Measurements from ENCODE around the gene PIGU. TPM values are rescaled to one million over a fixed set of nuclear protein-coding genes. Genes with fewer than 3 reads are reported as not detected.

PIGU gene
- total and polyA plus RNA-seq, 2 of the 13 experiments (the other 11 are each of a cell fraction or from before 2014, with no cell fraction given), result 45.5 to 231 TPM

DNA sequence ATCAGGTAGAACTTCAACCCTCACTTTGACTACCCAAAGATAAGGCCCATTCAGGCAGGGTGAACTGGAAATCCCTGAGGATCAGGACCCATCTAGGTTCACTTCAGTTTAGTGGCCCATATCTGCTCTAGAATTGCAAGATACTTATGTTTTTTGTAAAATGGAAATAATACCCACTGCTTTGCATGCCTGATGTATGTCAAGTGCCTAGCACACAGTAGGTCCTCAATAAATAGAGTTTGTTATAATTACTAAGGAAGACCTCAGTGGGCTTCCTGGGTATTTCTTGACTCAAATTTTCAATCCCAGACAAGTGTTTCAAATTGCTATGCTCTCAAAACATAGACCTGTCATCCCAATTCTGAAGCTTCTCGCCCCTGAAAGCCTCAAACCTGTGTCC, 32.5 kb downstream of the PIGU start:
- Histone ChIP-seq H3K27ac (ENCODE audit: extremely low read length, insufficient read depth, low read length) (no peak overlapping the region), H4K20me1 (ENCODE audit: insufficient read depth, low read length) (no peaks in the 10 kb centered on the region), H3K9ac (ENCODE audit: insufficient read depth, low read depth, low read length) (no peak overlapping the region), H3K79me2 (ENCODE audit: insufficient read depth, low read length) (no peaks in the 10 kb centered on the region), H3K27me3 (ENCODE audit: control insufficient read depth in 1 of 2, insufficient read depth in 2 of 2, low read length in 2 of 2) (no peaks in the 10 kb centered on the region), H2AFZ (ENCODE audit: low read length) (no peak overlapping the region), H3K36me3 (replicated peaks in 1 of 2; ENCODE audit: control insufficient read depth in 1 of 2, insufficient read depth in 2 of 2, low read length in 2 of 2) (peaks cover 11 to 32% of the 10 kb centered on the region in 2 experiments), H3K4me1 (ENCODE audit: insufficient read depth, low read length) (peaks cover 22% of the 10 kb centered on the region), H3K4me2 (ENCODE audit: low read depth, low read length) (no peak overlapping the region), H3K9me3 (ENCODE audit: low read length) (no peaks in the 10 kb centered on the region), H3K4me3 (replicated peaks in 1 of 3; ENCODE audit: insufficient read depth in 1 of 3, low read depth in 2 of 3, low read length in 3 of 3) (no peak overlapping the region)
- no peak for DNase-seq (ENCODE audit: low spot score)
- TF ChIP-seq, protein P1, sequence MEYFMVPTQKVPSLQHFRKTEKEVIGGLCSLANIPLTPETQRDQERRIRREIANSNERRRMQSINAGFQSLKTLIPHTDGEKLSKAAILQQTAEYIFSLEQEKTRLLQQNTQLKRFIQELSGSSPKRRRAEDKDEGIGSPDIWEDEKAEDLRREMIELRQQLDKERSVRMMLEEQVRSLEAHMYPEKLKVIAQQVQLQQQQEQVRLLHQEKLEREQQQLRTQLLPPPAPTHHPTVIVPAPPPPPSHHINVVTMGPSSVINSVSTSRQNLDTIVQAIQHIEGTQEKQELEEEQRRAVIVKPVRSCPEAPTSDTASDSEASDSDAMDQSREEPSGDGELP (IDR thresholded peaks at IDR 0.05; ENCODE audit: borderline replicate concordance, low read depth), result no peak
- TF ChIP-seq ZNF879 (CRISPR knock-in tag; IDR thresholded peaks at IDR 0.05) (no peak), SNAI1 (CRISPR knock-in tag; IDR thresholded peaks at IDR 0.05; ENCODE audit: borderline replicate concordance) (no peak), SATB2 (CRISPR knock-in tag; IDR thresholded peaks at IDR 0.05) (no peak), ZKSCAN1 (IDR thresholded peaks at IDR 0.05; ENCODE audit: low read length) (peak; percentile 92)
- no TSS peak for BruUV-seq (replicated peaks)
- ATAC-seq, result no peak
- WGBS (ENCODE audit: low lambda C conversion rate), result 100% methylated on average over 1 of the region's 1 CpG
- FAIRE-seq, result no peak
- in situ Hi-C loops (cut with HindIII; ENCODE audit: extremely low pct_ligation_motif_present, low pct_unique_long_range_greater_than_20kb) (no loop called here), intact Hi-C loops (cut with micrococcal nuclease; ENCODE audit: unreplicated experiment) (no loop called here)
- ChIA-PET POLR2A (interaction anchor here (0.7 kb wide), 2 partner anchors 23 to 30 kb away, joined by 3 to 4 read pairs; no protein-coding TSS in a partner anchor), CTCF (ENCODE audit: low intra/inter-chr PET ratio, low total read pairs) (no interaction called here)

GRCh38 chr20:34643928-34644327, 33.0 kb downstream of the PIGU start:
- Histone ChIP-seq H3K36me3 (replicated peaks in 1 of 2; ENCODE audit: control insufficient read depth in 1 of 2, insufficient read depth in 2 of 2, low read length in 2 of 2) (peaks cover 11 to 32% of the 10 kb centered on the region in 2 experiments), H3K79me2 (ENCODE audit: insufficient read depth, low read length) (no peaks in the 10 kb centered on the region), H3K4me1 (ENCODE audit: insufficient read depth, low read length) (peaks cover 25% of the 10 kb centered on the region), H3K9me3 (ENCODE audit: low read length) (no peaks in the 10 kb centered on the region), H3K4me2 (ENCODE audit: low read depth, low read length) (no peak overlapping the region), H4K20me1 (ENCODE audit: insufficient read depth, low read length) (no peaks in the 10 kb centered on the region), H2AFZ (ENCODE audit: low read length) (no peak overlapping the region), H3K27ac (ENCODE audit: extremely low read length, insufficient read depth, low read length) (no peak overlapping the region), H3K27me3 (ENCODE audit: control insufficient read depth in 1 of 2, insufficient read depth in 2 of 2, low read length in 2 of 2) (no peaks in the 10 kb centered on the region), H3K9ac (ENCODE audit: insufficient read depth, low read depth, low read length) (no peak overlapping the region), H3K4me3 (replicated peaks in 1 of 3; ENCODE audit: insufficient read depth in 1 of 3, low read depth in 2 of 3, low read length in 3 of 3) (no peak overlapping the region)
- BruUV-seq (replicated peaks), result no TSS peak
- CTCF ChIA-PET (ENCODE audit: low intra/inter-chr PET ratio, low total read pairs), result no interaction called here
- POLR2A ChIA-PET, result interaction anchor here (0.6 to 1.4 kb wide), 3 partner anchors 11 to 30 kb away, joined by 3 to 4 read pairs (median 4); no protein-coding TSS in a partner anchor
- in situ Hi-C loops (cut with HindIII; ENCODE audit: extremely low pct_ligation_motif_present, low pct_unique_long_range_greater_than_20kb), result no loop called here
- TF ChIP-seq ZNF552 (CRISPR knock-in tag; IDR thresholded peaks at IDR 0.05; ENCODE audit: borderline replicate concordance), result no peak
- TF ChIP-seq TGIF2 (CRISPR knock-in tag; IDR thresholded peaks at IDR 0.05), result no peak
- TF ChIP-seq, protein P2, sequence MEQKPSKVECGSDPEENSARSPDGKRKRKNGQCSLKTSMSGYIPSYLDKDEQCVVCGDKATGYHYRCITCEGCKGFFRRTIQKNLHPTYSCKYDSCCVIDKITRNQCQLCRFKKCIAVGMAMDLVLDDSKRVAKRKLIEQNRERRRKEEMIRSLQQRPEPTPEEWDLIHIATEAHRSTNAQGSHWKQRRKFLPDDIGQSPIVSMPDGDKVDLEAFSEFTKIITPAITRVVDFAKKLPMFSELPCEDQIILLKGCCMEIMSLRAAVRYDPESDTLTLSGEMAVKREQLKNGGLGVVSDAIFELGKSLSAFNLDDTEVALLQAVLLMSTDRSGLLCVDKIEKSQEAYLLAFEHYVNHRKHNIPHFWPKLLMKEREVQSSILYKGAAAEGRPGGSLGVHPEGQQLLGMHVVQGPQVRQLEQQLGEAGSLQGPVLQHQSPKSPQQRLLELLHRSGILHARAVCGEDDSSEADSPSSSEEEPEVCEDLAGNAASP (CRISPR knock-in tag; IDR thresholded peaks at IDR 0.05; ENCODE audit: borderline replicate concordance), result no peak
- no peak for TF ChIP-seq ZNF180 (CRISPR knock-in tag; IDR thresholded peaks at IDR 0.05; ENCODE audit: borderline replicate concordance, low read depth)
- no peak for TF ChIP-seq ZNF143 (CRISPR knock-in tag; IDR thresholded peaks at IDR 0.05)
- no peak for TF ChIP-seq ZNF75D (CRISPR knock-in tag; IDR thresholded peaks at IDR 0.05; ENCODE audit: borderline replicate concordance)
- intact Hi-C loops (cut with micrococcal nuclease; ENCODE audit: unreplicated experiment), result no loop called here
- ATAC-seq, result no peak
- no peak for DNase-seq (ENCODE audit: low spot score)
- no peak for FAIRE-seq
